Posterior cingulate gyrus (tissue), 11 donors: ENCODE measurements around the gene ABCC1.
A peak's percentile ranks its signal among the peaks of the same experiment; 100 is the strongest.
"Not testable (repeated sequence)": the region's sequence is repeated elsewhere in the genome, so short reads cannot be mapped to it uniquely, and the experiment has no call there.

ENCODE experiments used
- DNase-seq, 10 donors: peaks; one replicate each; pipeline versions ENCODE4 v3.0.0 to v3.0.0-alpha.2; 2020 to 2021; ENCODE audit warnings: mixed read lengths in 3 of 10
- intact Hi-C: fragments of 100-400 bp; cut with DNase I; formaldehyde crosslinking; loops from one replicate; pipeline ENCODE4 v1.15.1; 2023

Gene ABCC1

GRCh38 chr16:15963307-15963910 lies 14.0 kb downstream of the ABCC1 start:
- intact Hi-C loops = no loop called here
- peak in 1 of 10 donors; percentile 74 for DNase-seq

GRCh38 chr16:15966420-15966819 lies 17.0 kb downstream of the ABCC1 start:
- peak in 1 of 10 donors; percentile 4 for DNase-seq
- intact Hi-C loops = no loop called here

GRCh38 chr16:15966836-15967546 lies 17.6 kb downstream of the ABCC1 start:
- intact Hi-C loops = no loop called here
- DNase-seq = no peak

GRCh38 chr16:15967655-15968315 lies 18.4 kb downstream of the ABCC1 start:
- no peak for DNase-seq
- intact Hi-C loops = no loop called here

GRCh38 chr16:15970202-15970601 lies 20.8 kb downstream of the ABCC1 start:
- DNase-seq = peak in 1 of 10 donors; percentile 7
- intact Hi-C loops = no loop called here

GRCh38 chr16:15970743-15971439 lies 21.5 kb downstream of the ABCC1 start:
- intact Hi-C loops = no loop called here

GRCh38 chr16:15971440-15971815 lies 22.0 kb downstream of the ABCC1 start:
- intact Hi-C loops = no loop called here
- DNase-seq = no peak

More at GRCh38 chr16:15970743-15971439, 21.5 kb downstream of the ABCC1 start:
- peak in 1 of 10 donors; percentile 59 for DNase-seq

- intact Hi-C loops = no loop called here
- peak in 1 of 10 donors; percentile 3 for DNase-seq
Measured at GRCh38 chr16:15972046-15972868, 22.8 kb downstream of the ABCC1 start.

GRCh38 chr16:15973421-15973820 lies 24.0 kb downstream of the ABCC1 start:
- intact Hi-C loops = no loop called here
- DNase-seq = no peak

GRCh38 chr16:15974057-15974456 lies 24.6 kb downstream of the ABCC1 start:
- intact Hi-C loops = no loop called here

GRCh38 chr16:15975172-15975571 lies 25.8 kb downstream of the ABCC1 start:
- intact Hi-C loops = no loop called here

More at GRCh38 chr16:15974057-15974456, 24.6 kb downstream of the ABCC1 start:
- peak in 1 of 10 donors; percentile 57 for DNase-seq

GRCh38 chr16:15976225-15976812 lies 26.9 kb downstream of the ABCC1 start:
- peak in 2 of 10 donors; percentile 11 to 27 for DNase-seq
- intact Hi-C loops = no loop called here

More at GRCh38 chr16:15975172-15975571, 25.8 kb downstream of the ABCC1 start:
- no peak for DNase-seq

GRCh38 chr16:15976929-15977637 lies 27.7 kb downstream of the ABCC1 start:
- DNase-seq = peak in 2 of 10 donors; percentile 42 to 50
- intact Hi-C loops = no loop called here

GRCh38 chr16:15979801-15980200 lies 30.4 kb downstream of the ABCC1 start:
- peak in 1 of 10 donors; percentile 0 for DNase-seq
- intact Hi-C loops = no loop called here

GRCh38 chr16:15980329-15980728 lies 30.9 kb downstream of the ABCC1 start:
- intact Hi-C loops = no loop called here
- DNase-seq = no peak

GRCh38 chr16:15981382-15981781 lies 32.0 kb downstream of the ABCC1 start:
- intact Hi-C loops = no loop called here

GRCh38 chr16:15982194-15982915 lies 32.9 kb downstream of the ABCC1 start:
- intact Hi-C loops = not testable (repeated sequence)
- peak in 2 of 10 donors; percentile 15 to 24 for DNase-seq

More at GRCh38 chr16:15981382-15981781, 32.0 kb downstream of the ABCC1 start:
- DNase-seq = peak in 2 of 10 donors; percentile 4 to 5

GRCh38 chr16:15983898-15984297 lies 34.5 kb downstream of the ABCC1 start:
- DNase-seq = peak in 2 of 10 donors; percentile 5 to 27
- intact Hi-C loops = no loop called here
